H9 (cell line): ENCODE data around the gene PEX7. TPM values are rescaled to one million over a fixed set of nuclear protein-coding genes. Genes with fewer than 3 reads are reported as not detected.

Experiments
- DNase-seq: peaks from one replicate; pipeline ENCODE4 v3.0.0-alpha.2; 2017
- H2AFZ ChIP-seq: one replicate; pipeline ENCODE4 v1.6.1; 2013; ENCODE audit warnings: mild to moderate bottlenecking, low read length, control low read depth, moderate library complexity
- H2AK5ac ChIP-seq: 2 replicates; pipeline ENCODE4 v1.6.1; 2013; ENCODE audit warnings: low read length, control low read depth, mixed read lengths; ENCODE audit not compliant: insufficient read length
- H2BK120ac ChIP-seq: one replicate; pipeline ENCODE4 v1.6.1; 2013; ENCODE audit warnings: low read depth, mild to moderate bottlenecking, low read length, control low read depth, inconsistent platforms; ENCODE audit not compliant: poor library complexity, severe bottlenecking
- H2BK12ac ChIP-seq: 2 replicates; pipeline ENCODE4 v1.6.1; 2013; ENCODE audit warnings: low read length, control low read depth, mixed read lengths, low read depth; ENCODE audit not compliant: insufficient read length
- H2BK15ac ChIP-seq: 2 replicates; pipeline ENCODE4 v1.6.1; 2013; ENCODE audit warnings: low read depth, low read length, control low read depth
- H2BK20ac ChIP-seq: one replicate; pipeline ENCODE4 v1.6.1; 2013; ENCODE audit warnings: low read depth, mild to moderate bottlenecking, low read length, control low read depth, inconsistent platforms; ENCODE audit not compliant: poor library complexity, severe bottlenecking
- H2BK5ac ChIP-seq: 2 replicates; pipeline ENCODE4 v1.6.1; 2013; ENCODE audit warnings: low read length, control low read depth, mixed read lengths; ENCODE audit not compliant: insufficient read length
- H3K14ac ChIP-seq: 2 replicates; pipeline ENCODE4 v1.6.1; 2013; ENCODE audit warnings: low read length, control low read depth; ENCODE audit not compliant: insufficient read depth
- H3K18ac ChIP-seq: 2 replicates; pipeline ENCODE4 v1.6.1; 2013; ENCODE audit warnings: low read depth, mild to moderate bottlenecking, mixed read lengths, low read length, control low read depth; ENCODE audit not compliant: insufficient read length
- H3K23ac ChIP-seq: 2 replicates; pipeline ENCODE4 v1.6.1; 2013; ENCODE audit warnings: low read length, control low read depth, mixed read lengths, low read depth; ENCODE audit not compliant: insufficient read length
- H3K23me2 ChIP-seq: 2 replicates; pipeline ENCODE4 v1.6.1; 2013; ENCODE audit warnings: low read depth, mild to moderate bottlenecking, mixed read lengths, low read length, control low read depth; ENCODE audit not compliant: insufficient read length, poor library complexity, severe bottlenecking
- H3K27ac ChIP-seq: 2 replicates; pipeline ENCODE4 v1.5.1; 2013; ENCODE audit warnings: low read length, control low read depth, mixed read lengths, low read depth; ENCODE audit not compliant: insufficient read length
- H3K27me3 ChIP-seq: 2 replicates; pipeline ENCODE4 v1.6.1; 2013; ENCODE audit warnings: low read length, control low read depth, inconsistent platforms; ENCODE audit not compliant: insufficient read depth
- H3K4ac ChIP-seq: 2 replicates; pipeline ENCODE4 v1.6.1; 2013; ENCODE audit warnings: low read depth, mild to moderate bottlenecking, control low read depth, inconsistent platforms, low read length, moderate library complexity
- H3K4me1 ChIP-seq: 2 replicates; pipeline ENCODE4 v1.6.1; 2013; ENCODE audit warnings: low read length, control low read depth, inconsistent platforms; ENCODE audit not compliant: insufficient read depth
- H3K4me2 ChIP-seq: 2 replicates; pipeline ENCODE4 v1.6.1; 2013; ENCODE audit warnings: low read length, control low read depth, mixed read lengths; ENCODE audit not compliant: insufficient read length, insufficient read depth
- H3K56ac ChIP-seq: 2 replicates; pipeline ENCODE4 v1.6.1; 2013; ENCODE audit warnings: low read depth, mild to moderate bottlenecking, mixed read lengths, low read length, control low read depth; ENCODE audit not compliant: insufficient read length
- H3K79me1 ChIP-seq: 2 replicates; pipeline ENCODE4 v1.6.1; 2013; ENCODE audit warnings: low read depth, mild to moderate bottlenecking, moderate library complexity, low read length, control low read depth, inconsistent platforms; ENCODE audit not compliant: insufficient read depth, poor library complexity, severe bottlenecking
- H3K79me2 ChIP-seq: 2 replicates; pipeline ENCODE4 v1.6.1; 2013; ENCODE audit warnings: low read length, control low read depth, inconsistent platforms; ENCODE audit not compliant: insufficient read depth
- H3K9ac ChIP-seq: 2 replicates; pipeline ENCODE4 v1.6.1; 2013; ENCODE audit warnings: low read length, control low read depth, mixed read lengths; ENCODE audit not compliant: insufficient read length; ENCODE audit errors: extremely low read depth
- H3K9me3 ChIP-seq: one replicate; pipeline ENCODE4 v1.6.1; 2013; ENCODE audit warnings: low read depth, low read length, inconsistent platforms; ENCODE audit not compliant: control insufficient read depth
- H3T11ph ChIP-seq: one replicate; pipeline ENCODE4 v1.6.1; 2013; ENCODE audit warnings: mild to moderate bottlenecking, low read length, control low read depth, inconsistent platforms
- H4K20me1 ChIP-seq: one replicate; pipeline ENCODE4 v1.6.1; 2013; ENCODE audit not compliant: control insufficient read depth, insufficient read length, insufficient read depth
- H4K5ac ChIP-seq: 2 replicates; pipeline ENCODE4 v1.6.1; 2013; ENCODE audit warnings: low read depth, mild to moderate bottlenecking, mixed read lengths, low read length, control low read depth; ENCODE audit not compliant: insufficient read length
- H4K8ac ChIP-seq: replicated peaks from 2 replicates; pipeline ENCODE4 v1.6.1; 2013; ENCODE audit warnings: low read length, control low read depth, mixed read lengths, low read depth; ENCODE audit not compliant: insufficient read length
- H4K91ac ChIP-seq: 2 replicates; pipeline ENCODE4 v1.6.1; 2013; ENCODE audit warnings: low read depth, mild to moderate bottlenecking, moderate library complexity, mixed read lengths, low read length, control low read depth; ENCODE audit not compliant: insufficient read length
- H3K27ac Mint-ChIP-seq, 3 experiments: 2 replicates in 2 of 3; 3 replicates in 1 of 3; pipeline ENCODE4 v1.8.0; 2020 to 2021; ENCODE audit warnings: mixed read lengths in 3 of 3, mild to moderate bottlenecking in 1 of 3, moderate library complexity in 1 of 3
- H3K27me3 Mint-ChIP-seq: 2 replicates; pipeline ENCODE4 v1.8.0; 2021; ENCODE audit warnings: low read depth, mild to moderate bottlenecking, moderate library complexity, mixed read lengths
- H3K36me3 Mint-ChIP-seq, 3 experiments: 2 replicates in 2 of 3; 3 replicates in 1 of 3; pipeline ENCODE4 v1.8.0; 2020 to 2021; ENCODE audit warnings: low read depth in 3 of 3, mixed read lengths in 3 of 3; ENCODE audit not compliant: insufficient read depth in 1 of 3
- H3K4me1 Mint-ChIP-seq, 2 experiments: 2 replicates each; pipeline ENCODE4 v1.8.0; 2020; ENCODE audit warnings: mixed read lengths in 2 of 2
- H3K4me3 Mint-ChIP-seq, 2 experiments: 2 replicates in 1 of 2; 3 replicates in 1 of 2; pipeline ENCODE4 v1.8.0; 2020 to 2021; ENCODE audit warnings: mild to moderate bottlenecking in 2 of 2, mixed read lengths in 2 of 2, moderate library complexity in 1 of 2
- H3K9me3 Mint-ChIP-seq, 2 experiments: 2 replicates in 1 of 2; 3 replicates in 1 of 2; pipeline ENCODE4 v1.8.0; 2020; ENCODE audit warnings: mild to moderate bottlenecking in 2 of 2, mixed read lengths in 2 of 2, moderate library complexity in 1 of 2
- WGBS: extraction: QIAGEN DNeasy Blood & Tissue Kit; methylation state at CpG from one replicate; pipeline ENCODE4 v1.1.7; 2013; ENCODE audit warnings: missing lambda C conversion rate, low lambda C conversion rate, mixed read lengths; ENCODE audit not compliant: insufficient read length; ENCODE audit errors: extremely low coverage; 5-methylcytosine and 5-hydroxymethylcytosine counted together
- total RNA-seq: library from RNA; stranded (reverse); gene quantifications from 2 replicates; pipeline ENCODE4 v1.2.1, GENCODE V29; 2021
- TF ChIP-seq, protein P1 (sequence below): fragments of 200-600 bp; sonication (generic); conservative IDR thresholded peaks from 3 replicates; pipeline ENCODE4 v1.8.0; 2021; ENCODE audit warnings: antibody characterized with exemption, mild to moderate bottlenecking

Gene PEX7
- total RNA-seq, 1 experiment from 2014 or later = 8.4 TPM

DNA sequence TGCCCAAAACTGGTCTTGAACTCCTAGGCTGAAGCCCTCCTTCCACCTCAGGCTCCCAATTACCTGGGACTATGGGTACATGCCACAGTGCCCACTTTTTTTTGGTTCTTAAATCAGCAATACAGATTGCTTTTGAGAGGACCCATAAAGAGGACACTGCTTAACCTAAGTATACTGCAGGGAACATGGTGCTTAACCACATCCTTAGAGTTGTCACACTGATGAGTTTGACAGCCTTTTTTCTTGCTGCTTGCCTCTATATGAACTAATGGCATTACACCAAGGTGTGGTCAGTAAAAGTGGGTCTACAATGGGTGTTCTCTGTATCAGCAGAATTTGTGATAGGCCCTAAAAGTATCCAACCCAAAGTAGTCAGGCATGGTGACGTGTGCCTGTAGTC is 92.6 kb downstream of the PEX7 start:
- no peak overlapping the region for H4K5ac ChIP-seq
- no CpG with 5 or more reads among the region's 1 CpG for WGBS
- H3K9ac ChIP-seq = no peak overlapping the region
- TF ChIP-seq, protein P1, sequence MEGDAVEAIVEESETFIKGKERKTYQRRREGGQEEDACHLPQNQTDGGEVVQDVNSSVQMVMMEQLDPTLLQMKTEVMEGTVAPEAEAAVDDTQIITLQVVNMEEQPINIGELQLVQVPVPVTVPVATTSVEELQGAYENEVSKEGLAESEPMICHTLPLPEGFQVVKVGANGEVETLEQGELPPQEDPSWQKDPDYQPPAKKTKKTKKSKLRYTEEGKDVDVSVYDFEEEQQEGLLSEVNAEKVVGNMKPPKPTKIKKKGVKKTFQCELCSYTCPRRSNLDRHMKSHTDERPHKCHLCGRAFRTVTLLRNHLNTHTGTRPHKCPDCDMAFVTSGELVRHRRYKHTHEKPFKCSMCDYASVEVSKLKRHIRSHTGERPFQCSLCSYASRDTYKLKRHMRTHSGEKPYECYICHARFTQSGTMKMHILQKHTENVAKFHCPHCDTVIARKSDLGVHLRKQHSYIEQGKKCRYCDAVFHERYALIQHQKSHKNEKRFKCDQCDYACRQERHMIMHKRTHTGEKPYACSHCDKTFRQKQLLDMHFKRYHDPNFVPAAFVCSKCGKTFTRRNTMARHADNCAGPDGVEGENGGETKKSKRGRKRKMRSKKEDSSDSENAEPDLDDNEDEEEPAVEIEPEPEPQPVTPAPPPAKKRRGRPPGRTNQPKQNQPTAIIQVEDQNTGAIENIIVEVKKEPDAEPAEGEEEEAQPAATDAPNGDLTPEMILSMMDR = no peak
- H3K4me1 ChIP-seq = no peaks in the 10 kb centered on the region; the same call in 1 of the 2 replicates
- no peaks in the 10 kb centered on the region for H3K9me3 Mint-ChIP-seq
- no peak overlapping the region for H3K4me2 ChIP-seq
- H2BK120ac ChIP-seq = no peak overlapping the region
- H3K4me3 Mint-ChIP-seq = no peak overlapping the region
- DNase-seq = no peak
- no peak overlapping the region for H3K4ac ChIP-seq
- no peak overlapping the region; a peak in 1 of 7 replicates for H3K27ac Mint-ChIP-seq
- H2BK5ac ChIP-seq = no peak overlapping the region
- no peak overlapping the region for H3K14ac ChIP-seq
- no peaks in the 10 kb centered on the region for H4K20me1 ChIP-seq
- no peak overlapping the region for H4K8ac ChIP-seq
- H3K79me2 ChIP-seq = no peaks in the 10 kb centered on the region
- no peak overlapping the region for H2BK15ac ChIP-seq
- H2BK20ac ChIP-seq = no peak overlapping the region
- H3K36me3 Mint-ChIP-seq = peaks cover 0 to 7% (median 3%) of the 10 kb centered on the region in 3 experiments; a peak in 5 of 7 replicates
- no peak overlapping the region for H2AFZ ChIP-seq
- no peak overlapping the region for H3K27ac ChIP-seq
- no peak overlapping the region for H3K18ac ChIP-seq
- H3K79me1 ChIP-seq = no peaks in the 10 kb centered on the region
- no peak overlapping the region for H2AK5ac ChIP-seq
- no peak overlapping the region for H2BK12ac ChIP-seq
- no peak overlapping the region for H3K23ac ChIP-seq
- H3K27me3 ChIP-seq = no peaks in the 10 kb centered on the region
- H3T11ph ChIP-seq = no peak overlapping the region
- no peak overlapping the region for H3K56ac ChIP-seq
- H3K9me3 ChIP-seq = no peaks in the 10 kb centered on the region
- peaks cover 6% of the 10 kb centered on the region in 2 experiments for H3K4me1 Mint-ChIP-seq
- H4K91ac ChIP-seq = no peak overlapping the region
- peaks cover 17% of the 10 kb centered on the region for H3K27me3 Mint-ChIP-seq
- H3K23me2 ChIP-seq = no peaks in the 10 kb centered on the region
